ENCODE results near the gene NTM.

The NTM gene

GRCh38 chr11:131373095-131373725 is 2.8 kb downstream of the NTM start:
- DNase-seq: no peak

- no peak for DNase-seq
These were observed 3.3 kb downstream of the NTM start for GRCh38 chr11:131373756-131374155.

DNA sequence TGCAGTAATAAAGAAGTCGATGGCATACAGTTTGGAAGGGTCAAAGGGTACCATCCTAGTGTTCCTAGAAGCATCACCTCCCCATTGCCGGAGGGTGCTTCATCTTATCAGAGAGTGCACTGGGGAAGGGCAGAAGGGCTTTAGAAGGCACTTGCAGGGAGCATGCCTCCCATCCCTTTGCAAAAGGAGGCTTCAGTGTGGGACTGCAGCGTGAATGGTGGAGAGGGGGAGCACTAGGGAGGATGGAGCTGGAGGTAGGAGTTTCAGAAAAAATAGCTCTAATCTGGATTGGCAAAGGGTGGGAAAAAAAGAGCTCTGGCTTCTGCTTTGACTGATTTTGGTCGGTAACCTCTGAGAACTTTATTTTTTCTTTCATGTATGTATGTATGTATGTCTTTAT is 5.0 kb downstream of the NTM start:
- DNase-seq: no peak

- DNase-seq: no peak
These were observed 5.5 kb downstream of the NTM start for GRCh38 chr11:131375915-131376314.

DNA sequence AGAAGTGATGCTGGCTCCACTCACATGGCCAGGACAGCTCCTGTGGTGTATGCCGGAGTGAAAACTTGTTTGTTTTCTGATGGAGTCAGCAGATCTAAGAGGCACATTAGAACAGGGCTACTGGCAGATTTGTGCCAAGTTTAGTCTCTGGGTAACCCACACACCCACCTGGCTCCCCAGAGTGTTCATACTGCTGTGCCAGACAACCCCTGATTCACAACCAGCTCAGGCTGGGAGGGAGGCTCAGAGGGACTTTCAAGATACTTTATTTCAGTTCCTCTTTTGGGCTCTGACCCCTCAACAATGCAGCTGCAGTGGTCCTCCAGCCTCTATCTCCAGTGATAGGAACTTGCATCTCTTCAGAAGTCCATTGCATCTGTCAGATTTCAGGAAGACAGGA is 8.5 kb downstream of the NTM start:
- DNase-seq: no peak

- DNase-seq: no peak
These were observed 15.5 kb downstream of the NTM start for GRCh38 chr11:131385763-131386390.

DNA sequence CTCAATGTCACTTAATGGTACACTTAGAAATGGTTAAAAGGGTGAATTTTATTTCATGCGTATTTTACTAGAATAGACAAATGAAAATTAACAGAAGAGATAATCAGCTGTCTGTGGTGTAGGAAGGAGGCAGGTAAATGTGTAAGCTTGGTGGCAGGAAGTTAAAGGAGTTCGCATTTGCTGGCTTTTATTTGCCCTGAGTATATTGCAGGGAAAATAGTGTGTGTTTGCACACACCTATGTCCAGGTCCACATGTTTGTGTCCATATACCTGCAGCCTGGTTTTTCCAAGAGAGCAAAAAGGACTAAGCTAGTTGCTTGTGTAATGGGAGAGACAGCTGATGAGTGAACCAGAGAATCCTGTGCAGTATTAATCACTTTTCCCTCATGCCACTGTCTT is 16.0 kb downstream of the NTM start:
- DNase-seq: no peak

DNA sequence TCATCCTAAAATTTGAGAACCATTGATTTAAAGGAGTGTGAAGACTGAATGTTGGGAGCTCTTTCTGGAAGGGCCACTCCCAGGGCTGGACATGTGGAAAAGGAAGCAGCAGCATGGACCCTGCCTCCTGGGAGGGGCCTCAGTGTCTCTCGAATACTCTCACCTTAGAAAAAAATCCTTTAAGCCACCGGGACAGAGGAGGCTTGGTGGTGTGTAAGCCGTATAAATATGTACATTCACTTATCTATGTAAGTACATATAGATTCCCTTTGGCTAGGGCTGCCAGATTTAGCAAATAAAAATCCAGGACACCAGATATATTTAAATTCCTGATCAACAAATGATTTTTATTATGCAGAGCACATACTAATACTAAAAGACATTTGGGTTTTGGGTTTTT is 17.6 kb downstream of the NTM start:
- no peak for DNase-seq

DNA sequence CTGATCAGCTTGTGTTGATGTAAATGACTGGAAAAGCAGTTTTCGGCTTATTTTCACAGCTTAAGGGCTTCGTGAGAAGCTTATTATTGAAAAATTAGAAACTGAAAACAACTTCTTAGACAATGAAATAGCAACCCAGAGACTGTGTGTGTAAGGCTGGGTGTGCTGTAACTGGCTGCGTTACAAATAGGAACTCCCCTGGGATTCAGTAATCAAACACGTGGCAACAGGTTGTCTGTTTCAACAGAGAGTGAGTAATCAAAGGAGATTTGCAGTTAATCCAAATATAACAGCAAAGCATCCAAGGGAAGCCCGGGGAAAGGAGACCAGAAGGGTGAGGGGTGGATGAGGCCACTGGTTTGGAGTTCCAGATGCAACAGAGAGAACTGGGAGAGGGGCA is 19.2 kb downstream of the NTM start:
- DNase-seq: no peak

DNA sequence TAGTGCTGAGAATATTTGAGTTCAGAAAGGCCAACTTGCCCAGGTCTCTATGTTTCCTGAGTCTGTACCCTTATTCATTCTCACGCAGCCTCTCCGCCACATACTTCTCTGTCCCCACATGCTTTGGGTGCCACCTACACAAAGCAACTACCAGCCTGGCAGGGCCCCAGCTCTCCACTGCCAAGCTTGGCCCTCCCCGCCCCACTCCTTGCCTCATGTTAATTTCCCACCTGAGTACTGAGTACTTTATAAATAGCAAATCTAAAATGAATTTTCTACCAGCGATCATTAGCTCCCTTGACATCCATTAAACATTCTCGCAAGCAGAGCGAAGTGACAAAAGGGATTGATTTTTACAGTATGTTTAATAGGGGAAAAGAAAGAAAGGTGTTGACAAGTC is 20.8 kb downstream of the NTM start:
- no peak for DNase-seq

GRCh38 chr11:131392528-131393255 is 22.3 kb downstream of the NTM start:
- no peak for DNase-seq

DNA sequence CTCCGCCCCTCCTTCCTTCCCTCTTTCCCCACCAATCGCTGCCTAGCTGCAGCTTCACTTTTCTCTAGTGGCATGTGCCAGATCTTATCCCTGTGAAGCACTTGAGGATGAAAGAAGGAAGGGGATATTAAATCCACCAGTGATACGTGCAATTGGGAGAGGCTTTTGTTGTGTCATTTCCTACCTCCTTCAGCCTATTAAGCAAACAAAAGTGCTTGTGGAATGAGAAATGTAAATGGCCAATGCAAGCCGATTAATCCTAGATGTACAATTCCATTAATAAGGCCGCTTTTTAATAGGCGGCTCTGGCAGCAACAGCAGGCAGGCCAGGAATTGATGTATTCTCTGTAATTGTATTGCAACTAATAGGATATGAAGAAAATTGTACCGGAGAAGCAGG is 23.3 kb downstream of the NTM start:
- DNase-seq: no peak

DNA sequence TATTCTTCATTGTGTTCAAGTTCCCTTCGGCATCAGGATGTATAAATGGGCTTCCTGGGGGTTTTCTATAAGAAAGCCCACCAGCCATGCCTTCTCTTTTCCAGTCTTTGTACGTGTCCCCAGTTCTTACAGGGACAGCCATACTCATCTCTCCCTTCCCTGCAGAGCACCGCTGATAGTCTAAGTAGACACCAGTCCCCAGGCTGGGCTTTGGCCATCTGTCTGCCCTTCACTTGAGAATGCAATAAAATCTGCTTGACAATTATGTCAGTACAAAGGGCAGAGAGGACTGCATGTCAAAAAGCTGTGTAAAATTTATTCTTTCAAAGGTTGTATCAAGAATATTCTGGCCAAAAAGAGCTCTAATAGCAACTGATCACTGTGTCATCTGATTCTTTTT is 27.3 kb downstream of the NTM start:
- DNase-seq: no peak

GRCh38 chr11:131402040-131402439 is 31.6 kb downstream of the NTM start:
- DNase-seq: no peak

DNA sequence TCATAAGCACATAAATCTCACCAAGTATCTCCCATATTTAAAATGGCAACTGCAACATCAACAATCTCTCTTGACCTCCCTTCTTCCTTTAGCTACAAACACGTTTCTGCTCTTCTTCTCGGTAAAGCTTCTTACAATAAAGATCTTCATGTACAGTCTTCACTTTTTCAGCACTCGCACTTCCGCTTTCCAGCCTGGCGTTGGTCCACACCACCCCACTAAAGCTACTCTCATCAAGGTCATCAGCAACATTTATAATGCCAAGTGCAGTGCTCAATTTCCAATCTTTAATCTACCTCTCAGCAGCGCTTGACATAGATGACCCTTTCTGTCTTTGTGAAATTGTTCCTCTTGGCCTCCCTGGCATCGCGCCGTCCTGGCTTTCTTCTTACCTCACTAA is 33.6 kb downstream of the NTM start:
- no peak for DNase-seq

DNA sequence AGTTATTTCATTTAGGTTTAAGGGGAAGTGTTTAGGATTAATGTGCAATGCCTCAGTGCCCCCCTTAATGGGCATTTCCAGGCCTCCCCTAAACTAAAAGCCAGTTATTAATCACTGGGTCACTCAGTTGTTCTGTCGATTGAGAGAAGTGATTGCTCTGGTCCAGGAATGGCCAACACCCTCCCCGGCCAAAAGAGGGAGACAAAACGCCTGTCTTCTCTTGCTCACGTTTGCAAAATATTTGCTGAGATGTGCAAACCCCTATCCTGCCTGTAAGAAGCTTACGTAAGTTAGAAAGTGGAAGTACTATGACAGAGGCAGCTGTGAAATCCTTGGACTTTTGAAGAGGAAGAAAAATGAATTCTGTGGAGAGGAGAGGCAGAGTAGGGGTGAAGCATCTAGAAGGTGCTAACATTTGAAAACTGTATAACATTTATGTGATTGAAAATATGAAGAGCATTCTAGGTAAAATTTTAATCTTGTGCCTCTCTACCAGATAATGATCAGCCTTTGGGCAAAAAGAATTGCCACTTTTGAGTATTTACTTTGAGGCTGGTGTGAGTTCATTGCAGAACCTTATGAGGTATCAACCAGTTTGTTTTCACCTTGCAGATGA is 37.7 kb downstream of the NTM start:
- no peak for DNase-seq

DNA sequence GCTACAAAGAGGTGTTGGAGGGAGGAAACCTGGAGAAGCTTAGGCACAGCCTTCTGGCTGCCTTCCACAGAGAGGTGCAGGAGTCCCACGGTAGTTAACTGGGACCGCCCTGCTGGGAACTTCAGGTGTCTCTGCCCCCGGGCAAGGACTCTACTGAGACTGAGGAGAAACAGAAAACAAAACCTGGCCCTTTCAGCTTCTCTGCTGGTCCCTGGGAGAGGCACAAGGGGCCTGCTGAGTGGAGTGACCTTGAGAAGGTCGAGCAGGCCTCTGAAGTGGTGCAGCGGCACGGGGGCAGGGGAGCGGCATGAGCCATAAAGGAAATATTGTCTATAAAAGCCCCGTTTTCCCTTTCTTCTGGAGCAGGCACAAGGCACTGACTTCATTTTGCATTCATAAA is 38.9 kb downstream of the NTM start:
- no peak for DNase-seq

GRCh38 chr11:131411636-131412035 is 41.2 kb downstream of the NTM start:
- DNase-seq: no peak

- DNase-seq: no peak
These were observed 41.6 kb downstream of the NTM start for GRCh38 chr11:131412061-131412460.

DNA sequence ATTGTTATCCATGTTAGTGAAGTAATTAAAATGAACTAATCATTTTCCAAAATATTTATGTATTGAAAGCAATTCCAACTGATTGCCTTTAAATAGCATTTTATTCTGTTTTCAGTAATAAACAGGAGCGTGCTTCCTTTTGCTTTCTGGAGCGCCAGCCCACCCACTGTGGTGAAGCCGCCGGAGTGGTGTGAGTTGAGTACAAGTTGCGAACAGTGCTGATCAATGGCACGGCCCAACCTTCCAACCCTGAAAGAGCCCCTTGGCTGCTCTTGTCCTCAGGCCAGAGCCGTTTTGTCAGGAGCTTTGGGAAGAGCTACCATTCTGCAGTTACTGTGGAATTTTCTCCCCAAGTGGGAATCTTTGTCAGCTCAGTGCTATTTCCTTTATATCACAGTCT is 42.8 kb downstream of the NTM start:
- no peak for DNase-seq

DNA sequence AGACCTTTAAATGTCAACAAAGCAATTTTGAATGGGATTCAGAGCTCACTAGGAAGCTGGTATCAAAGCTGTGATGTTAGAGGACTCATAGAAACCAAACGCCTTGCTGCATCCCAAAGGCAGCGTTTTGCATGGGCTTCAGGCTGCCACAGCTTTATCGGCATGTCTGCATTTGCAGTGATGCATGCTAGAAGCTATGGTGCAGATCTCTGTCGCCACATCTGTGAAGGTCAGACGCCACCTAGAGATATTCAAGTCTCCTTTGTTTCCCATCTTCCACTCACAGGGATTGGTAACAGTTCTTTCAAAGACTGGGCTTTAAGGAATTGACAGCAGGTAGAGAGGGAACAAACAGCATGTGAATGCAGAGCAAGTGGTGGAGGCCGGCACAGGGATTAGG is 47.8 kb downstream of the NTM start:
- no peak for DNase-seq

DNA sequence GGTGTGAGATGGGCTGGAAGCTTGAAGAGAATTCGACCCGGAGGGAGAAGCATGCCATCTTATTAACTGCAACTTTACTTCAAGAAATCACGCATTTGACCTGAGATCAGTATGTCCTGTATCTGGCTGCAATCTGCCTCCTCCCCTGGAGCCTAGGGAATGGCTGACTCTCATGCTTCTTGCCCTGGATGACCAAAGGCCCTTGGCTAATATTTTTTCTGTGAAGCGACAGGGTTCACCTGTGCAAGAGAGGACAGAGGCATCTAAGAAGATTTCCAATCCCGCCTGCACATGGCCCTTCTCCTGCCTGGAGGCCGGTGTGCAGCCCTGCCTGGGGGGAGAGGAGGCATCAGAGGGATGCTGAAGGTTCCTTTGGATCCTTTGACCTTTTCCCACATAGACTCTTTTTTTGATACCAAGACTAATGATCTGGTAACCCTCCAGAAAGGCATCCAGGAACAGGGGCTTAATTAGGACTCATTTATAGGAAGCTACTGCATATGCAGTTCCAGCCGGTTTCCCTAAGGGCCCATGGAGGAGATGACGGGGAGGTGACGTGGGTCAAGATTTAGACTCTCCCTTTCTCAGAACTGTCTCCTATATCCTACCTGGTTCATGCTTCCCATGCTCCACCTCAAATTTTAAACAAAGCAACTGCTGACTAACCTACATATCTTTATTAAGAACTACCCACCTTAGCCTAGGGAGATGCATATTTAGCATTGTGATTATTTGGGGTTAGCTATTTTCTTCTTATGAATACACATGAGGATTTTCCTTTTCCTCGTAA is 50.8 kb downstream of the NTM start:
- DNase-seq: no peak

DNA sequence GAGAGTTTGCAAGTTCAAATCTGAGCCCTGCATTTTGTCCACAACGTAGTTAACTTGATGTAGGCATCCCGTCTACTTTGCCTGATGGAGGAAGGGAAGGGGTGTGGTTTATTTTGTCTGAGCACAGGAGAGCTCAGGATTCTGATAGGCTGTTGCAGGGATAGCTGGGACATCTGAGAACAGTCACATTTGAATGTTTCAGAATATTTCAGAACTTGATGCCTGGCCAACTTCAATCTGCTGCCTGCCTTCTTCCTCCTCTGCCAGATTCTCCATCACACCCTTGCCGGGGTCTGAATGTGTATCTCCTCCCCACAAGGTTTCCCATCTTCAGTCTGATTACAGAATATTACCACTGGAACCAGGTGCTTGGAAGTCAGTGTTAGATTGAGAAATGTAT is 51.6 kb downstream of the NTM start:
- no peak for DNase-seq

All from NCI-H1436 treated with DMSO at 0.1 percent for 48 hours (cell line).